K562 (cell line): ENCODE results near the gene LINGO3. TPM values are rescaled to one million over a fixed set of nuclear protein-coding genes. Genes with fewer than 3 reads are reported as not detected.

ENCODE experiments used
- ATAC-seq: fragments of 200-7000 bp; cut with Tn5 transposase; 3 replicates; pipeline ENCODE4 v1.9.1; 2020; ENCODE audit warnings: moderate library complexity
- BruUV-seq: library from RNA; stranded (reverse); fragments of 400-500 nt; replicated peaks from 2 replicates; lab custom pipeline; 2021; lab: Mats Ljungman, UMichigan
- CTCF ChIA-PET: fragments of 300-600 bp; formaldehyde crosslinking; extraction: SDS; loops from one replicate; lab custom pipeline; 2021; ENCODE audit warnings: low intra/inter-chr PET ratio; lab: Yijun Ruan, JAX
- POLR2A ChIA-PET: fragments of 300-600, 350-650 bp; sonication (Branson Sonifier 250); formaldehyde crosslinking; extraction: SDS; loops from one replicate; lab custom pipeline; 2021; ENCODE audit warnings: antibody characterized with exemption, inconsistent platforms; lab: Yijun Ruan, JAX
- DNase-seq, 4 experiments: peaks; one replicate each; pipeline versions ENCODE4 v3.0.0 to v3.0.0-alpha.2; 2011 to 2018; ENCODE audit warnings: low spot score in 3 of 4, mixed read lengths in 3 of 4; ENCODE audit errors: extremely low read depth in 1 of 4
- FAIRE-seq: peaks from 2 replicates; lab custom pipeline; 2011; peaks lifted over from hg19 to GRCh38; lab: Jason Lieb, UNC
- H2AFZ ChIP-seq: 2 replicates; pipeline ENCODE4 v1.6.0; 2011; ENCODE audit warnings: low read depth, low read length, control low read depth, inconsistent platforms
- H3K27ac ChIP-seq: fragments of 200-600 bp; 3 replicates; pipeline ENCODE4 v1.8.0; 2011; ENCODE audit warnings: low read depth, mild to moderate bottlenecking, control low read depth, inconsistent platforms, low read length, moderate library complexity, mixed read lengths; ENCODE audit errors: extremely low read depth
- H3K27me3 ChIP-seq, 2 experiments: fragments of 300-600 bp in 1 of 2; 2 replicates in 1 of 2; 3 replicates in 1 of 2; pipeline versions ENCODE4 v1.6.0 to v1.8.0; 2011; ENCODE audit warnings: inconsistent platforms in 2 of 2, low read length in 2 of 2, mild to moderate bottlenecking in 1 of 2, mixed read lengths in 1 of 2, moderate library complexity in 1 of 2; ENCODE audit not compliant: control insufficient read depth in 2 of 2, insufficient read depth in 2 of 2
- H3K36me3 ChIP-seq: fragments of 300-600 bp; 3 replicates; pipeline ENCODE4 v1.8.0; 2011; ENCODE audit warnings: mild to moderate bottlenecking, low read length, inconsistent platforms; ENCODE audit not compliant: control insufficient read depth, insufficient read depth
- H3K4me1 ChIP-seq, 2 experiments: fragments of 200-600 bp in 1 of 2; replicated peaks in 1 of 2; 2 replicates in 1 of 2; 3 replicates in 1 of 2; pipeline versions ENCODE4 v1.5.1 to v1.8.0; 2011; ENCODE audit warnings: inconsistent platforms in 2 of 2, low read length in 2 of 2, mild to moderate bottlenecking in 1 of 2, mixed read lengths in 1 of 2, moderate library complexity in 1 of 2; ENCODE audit not compliant: control insufficient read depth in 2 of 2, insufficient read depth in 2 of 2
- H3K4me2 ChIP-seq: 2 replicates; pipeline ENCODE4 v1.6.1; 2011; ENCODE audit warnings: low read length, control low read depth, inconsistent platforms, mixed read lengths; ENCODE audit not compliant: insufficient read depth
- H3K4me3 ChIP-seq: fragments of 200-600 bp; sonication (generic), shearing (Covaris generic); 2 replicates; pipeline ENCODE4 v1.5.1; 2016; ENCODE audit warnings: control low read depth, inconsistent platforms
- H3K79me2 ChIP-seq: fragments of 200-600 bp; 3 replicates; pipeline ENCODE4 v1.8.0; 2011; ENCODE audit warnings: low read length, inconsistent platforms; ENCODE audit not compliant: control insufficient read depth, insufficient read depth
- H3K9ac ChIP-seq, 2 experiments: 2 replicates each; pipeline versions ENCODE4 v1.6.0 to v1.6.1; 2011; ENCODE audit warnings: low read depth in 2 of 2, low read length in 2 of 2, control low read depth in 1 of 2, inconsistent platforms in 1 of 2, mild to moderate bottlenecking in 1 of 2, mixed read lengths in 1 of 2; ENCODE audit not compliant: insufficient read depth in 1 of 2
- H3K9me1 ChIP-seq: one replicate; pipeline ENCODE4 v1.6.0; 2011; ENCODE audit warnings: inconsistent platforms, mild to moderate bottlenecking, low read length, moderate library complexity; ENCODE audit not compliant: control insufficient read depth, insufficient read depth
- H3K9me3 ChIP-seq: replicated peaks from 2 replicates; pipeline ENCODE4 v1.5.1; 2011; ENCODE audit warnings: low read depth, low read length, inconsistent platforms; ENCODE audit not compliant: control insufficient read depth, insufficient read depth
- H4K20me1 ChIP-seq: replicated peaks from 2 replicates; pipeline ENCODE4 v1.6.1; 2011; ENCODE audit warnings: low read length, inconsistent platforms, mixed read lengths; ENCODE audit not compliant: control insufficient read depth, insufficient read depth
- CBX1 ChIP-seq: sonication (generic); IDR thresholded peaks from 2 replicates; pipeline ENCODE4 v1.6.1; 2016; ENCODE audit warnings: antibody characterized with exemption, low read depth, mild to moderate bottlenecking
- CBX5 ChIP-seq: IDR thresholded peaks from 2 replicates; pipeline ENCODE4 v1.6.1; 2014; ENCODE audit warnings: low read depth, borderline replicate concordance
- ETV1 ChIP-seq: fragments of 450-650 bp; conservative IDR thresholded peaks from 2 replicates; pipeline ENCODE4 v1.6.1; 2016; ENCODE audit warnings: missing genetic modification characterization, control low read depth, low read depth, missing compliant biosample characterization
- MYNN ChIP-seq, 2 experiments: sonication (generic); formaldehyde crosslinking in 1 of 2; IDR thresholded peaks; 2 replicates each; pipeline versions ENCODE4 v1.5.0 to v1.6.1; 2016 to 2020; ENCODE audit warnings: antibody characterized with exemption in 1 of 2, missing genetic modification reagents in 1 of 2
- RCOR1 ChIP-seq, 2 experiments: IDR thresholded peaks; 2 replicates each; pipeline ENCODE4 v1.6.1; 2012; ENCODE audit warnings: low read depth in 2 of 2, low read length in 2 of 2, borderline replicate concordance in 1 of 2, improper control_type of control experiment in 1 of 2
- RFX1 ChIP-seq: fragments of 450-650 bp; IDR thresholded peaks from 2 replicates; pipeline ENCODE4 v1.6.1; 2016; ENCODE audit warnings: mild to moderate bottlenecking, moderate library complexity
- TRIM24 ChIP-seq, 2 experiments: fragments of 450-650 bp; IDR thresholded peaks; 2 replicates each; pipeline ENCODE4 v1.6.1; 2016
- TRIM28 ChIP-seq: fragments of 450-650 bp; IDR thresholded peaks from 2 replicates; pipeline ENCODE4 v1.6.1; 2017
- ZKSCAN8 ChIP-seq: fragments of 200-800 bp; sonication (Bioruptor generic); IDR thresholded peaks from 2 replicates; pipeline ENCODE4 v1.6.1; 2016; ENCODE audit warnings: missing genetic modification characterization, missing compliant biosample characterization
- ZNF121 ChIP-seq: sonication (generic); formaldehyde crosslinking; conservative IDR thresholded peaks from 2 replicates; pipeline ENCODE4 v1.8.0; 2022; ENCODE audit warnings: missing genetic modification reagents
- ZNF316 ChIP-seq: fragments of 450-650 bp; IDR thresholded peaks from 2 replicates; pipeline ENCODE4 v1.6.1; 2016
- ZNF583 ChIP-seq: fragments of 250-450 bp; sonication (Bioruptor Pico); IDR thresholded peaks from 2 replicates; pipeline ENCODE4 v1.4.0; 2020
- ZNF707 ChIP-seq: fragments of 250-450 bp; sonication (Bioruptor Pico); conservative IDR thresholded peaks from 2 replicates; pipeline ENCODE4 v1.8.0; 2022; ENCODE audit warnings: inconsistent platforms, mild to moderate bottlenecking, moderate library complexity
- WGBS: fragments of 100-300 bp; shearing (Covaris generic); methylation state at CpG from one replicate; pipeline ENCODE4 v1.1.6; 2016; ENCODE audit warnings: low coverage, mixed read lengths; ENCODE audit not compliant: insufficient coverage; ENCODE audit errors: missing lambda C conversion rate; 5-methylcytosine and 5-hydroxymethylcytosine counted together
- in situ Hi-C: fragments of 300-500 bp; cut with MboI; formaldehyde crosslinking; loops from 4 replicates; pipeline ENCODE4 v1.15.0; 2018; ENCODE audit warnings: inconsistent platforms, mixed read lengths
- intact Hi-C: fragments of 100-400 bp; cut with micrococcal nuclease; formaldehyde crosslinking; loops from 2 replicates; pipeline ENCODE4 v1.14.2; 2022
- polyA plus RNA-seq, 8 experiments: library from polyadenylated mRNA; depleted of rRNA in 4 of 8; stranded (reverse) in 5 of 8; unstranded in 3 of 8; fragments of >200 nt; fragmentation: Nextera tagmentation in 2 of 8; fragmentation: Illumina TruSeq in 1 of 8; extraction: Ambion mirVana in 2 of 8; extraction: Trizol in 1 of 8; gene quantifications; 2 replicates each; pipeline versions ENCODE4 v1.2.1 to v1.2.3, GENCODE V29; 2011 to 2014; ENCODE audit warnings: inconsistent platforms in 1 of 8, missing spikeins in 1 of 8
- total RNA-seq, 7 experiments: library from RNA; depleted of rRNA in 6 of 7; stranded (reverse); fragments of >200 nt in 6 of 7; fragmentation: Illumina TruSeq in 2 of 7; extraction: Trizol in 2 of 7; gene quantifications; 2 replicates each; pipeline versions ENCODE4 v1.2.1 to v1.2.3, GENCODE V29; 2011 to 2021; ENCODE audit warnings: low replicate concordance in 1 of 7
- TF ChIP-seq, protein P1 (sequence below): fragments of 450-650 bp; IDR thresholded peaks from one replicate; pipeline ENCODE4 v1.6.1; 2018; ENCODE audit warnings: mild to moderate bottlenecking, moderate library complexity; ENCODE audit not compliant: partially characterized antibody

The LINGO3 gene
- total and polyA plus RNA-seq, 9 of the 15 experiments (the other 6 are each of a cell fraction or from before 2014, with no cell fraction given) = 0.03 to 0.05 (median 0.03) TPM; not detected in 6

DNA sequence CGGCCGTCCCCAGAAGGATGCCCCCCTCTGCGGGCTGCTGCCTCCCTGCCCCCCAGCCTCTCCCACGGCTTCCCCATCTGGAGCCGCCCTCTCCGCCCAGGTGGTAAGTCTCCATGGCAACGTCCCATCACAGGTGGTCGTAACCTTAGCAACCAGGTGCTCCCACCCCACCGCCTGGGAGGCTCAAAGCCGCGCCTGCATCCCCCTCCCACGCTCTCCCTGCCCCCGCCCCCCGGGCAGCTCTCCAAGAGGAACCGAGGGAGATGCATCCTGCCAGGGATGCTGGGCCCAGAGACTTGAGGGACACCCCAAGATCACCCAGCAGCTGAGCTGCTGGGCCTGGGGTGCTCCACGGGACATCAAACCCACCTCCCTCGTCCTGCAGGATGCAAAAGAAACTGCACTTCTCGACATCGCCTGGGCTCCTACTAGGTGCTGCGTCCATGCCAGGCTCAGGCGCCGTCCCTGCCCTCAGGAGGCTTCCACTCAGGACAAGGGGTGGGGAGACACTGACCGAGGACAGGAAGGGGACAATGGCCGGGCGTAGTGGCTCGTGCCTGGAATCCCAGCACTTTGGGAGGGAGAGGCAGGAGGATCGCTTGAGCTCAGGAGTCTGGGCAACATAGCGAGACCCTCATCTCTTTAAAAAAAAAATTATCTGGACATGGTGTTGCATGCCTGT is 5.0 kb upstream of the LINGO3 start:
- H3K9ac ChIP-seq = no peak overlapping the region
- no peaks in the 10 kb centered on the region for H3K36me3 ChIP-seq
- H4K20me1 ChIP-seq = no peaks in the 10 kb centered on the region
- H3K4me1 ChIP-seq = peaks cover 3 to 40% of the 10 kb centered on the region in 2 experiments; a peak in 3 of 5 replicates
- POLR2A ChIA-PET = no interaction called here
- no peak overlapping the region for H3K4me3 ChIP-seq
- H2AFZ ChIP-seq = no peak overlapping the region
- in situ Hi-C loops = loop anchor here (10.0 kb wide), 1 partner anchor 78 kb away; the partner anchor contains the start of genes PLEKHJ1 and SF3A2
- intact Hi-C loops = no loop called here
- DNase-seq (no peak), FAIRE-seq (no peak), ATAC-seq (no peak)
- H3K9me3 ChIP-seq = peaks cover 12% of the 10 kb centered on the region
- no peak overlapping the region for H3K4me2 ChIP-seq
- no peaks in the 10 kb centered on the region for H3K9me1 ChIP-seq
- H3K79me2 ChIP-seq = no peaks in the 10 kb centered on the region
- CTCF ChIA-PET = no interaction called here
- BruUV-seq = no TSS peak
- TF ChIP-seq RCOR1 (IDR thresholded peaks at IDR 0.05; ENCODE audit: borderline replicate concordance in 1 of 2, low read depth in 2 of 2, low read length in 2 of 2) (no peak), CBX5 (0 out of 2 replicates have a peak, but pooled peaks have one; percentile 25), RFX1 (peak; percentile 81), CBX1 (peak; percentile 59; the same call in 1 of the 2 replicates), MYNN (IDR thresholded peaks at IDR 0.05) (peak; percentile 12; the same call in 1 of the 2 replicates), MYNN (CRISPR knock-in tag; IDR thresholded peaks at IDR 0.05) (no peak), ZNF316 (peak; percentile 90), ETV1 (tag) (no peak), TRIM28 (peak; percentile 60; the same call in 1 of the 2 replicates), TRIM24 (IDR thresholded peaks at IDR 0.05) (peak in 1 of 2 experiments; percentile 56; a peak in 1 of 4 replicates), ZKSCAN8 (CRISPR knock-in tag) (no peak), ZNF707 (CRISPR knock-in tag) (no peak), ZNF583 (CRISPR knock-in tag) (no peak), ZNF121 (CRISPR knock-in tag) (peak; percentile 86)
- TF ChIP-seq, protein P1, sequence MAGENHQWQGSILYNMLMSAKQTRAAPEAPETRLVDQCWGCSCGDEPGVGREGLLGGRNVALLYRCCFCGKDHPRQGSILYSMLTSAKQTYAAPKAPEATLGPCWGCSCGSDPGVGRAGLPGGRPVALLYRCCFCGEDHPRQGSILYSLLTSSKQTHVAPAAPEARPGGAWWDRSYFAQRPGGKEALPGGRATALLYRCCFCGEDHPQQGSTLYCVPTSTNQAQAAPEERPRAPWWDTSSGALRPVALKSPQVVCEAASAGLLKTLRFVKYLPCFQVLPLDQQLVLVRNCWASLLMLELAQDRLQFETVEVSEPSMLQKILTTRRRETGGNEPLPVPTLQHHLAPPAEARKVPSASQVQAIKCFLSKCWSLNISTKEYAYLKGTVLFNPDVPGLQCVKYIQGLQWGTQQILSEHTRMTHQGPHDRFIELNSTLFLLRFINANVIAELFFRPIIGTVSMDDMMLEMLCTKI = no peak
- no peak overlapping the region for H3K27ac ChIP-seq
- H3K27me3 ChIP-seq = no peaks in the 10 kb centered on the region; a peak in 1 of 5 replicates
- 50% methylated on average over 14 of the region's 28 CpGs for WGBS
